ENCODE measurements around the gene THBS4.

Gene THBS4

DNA sequence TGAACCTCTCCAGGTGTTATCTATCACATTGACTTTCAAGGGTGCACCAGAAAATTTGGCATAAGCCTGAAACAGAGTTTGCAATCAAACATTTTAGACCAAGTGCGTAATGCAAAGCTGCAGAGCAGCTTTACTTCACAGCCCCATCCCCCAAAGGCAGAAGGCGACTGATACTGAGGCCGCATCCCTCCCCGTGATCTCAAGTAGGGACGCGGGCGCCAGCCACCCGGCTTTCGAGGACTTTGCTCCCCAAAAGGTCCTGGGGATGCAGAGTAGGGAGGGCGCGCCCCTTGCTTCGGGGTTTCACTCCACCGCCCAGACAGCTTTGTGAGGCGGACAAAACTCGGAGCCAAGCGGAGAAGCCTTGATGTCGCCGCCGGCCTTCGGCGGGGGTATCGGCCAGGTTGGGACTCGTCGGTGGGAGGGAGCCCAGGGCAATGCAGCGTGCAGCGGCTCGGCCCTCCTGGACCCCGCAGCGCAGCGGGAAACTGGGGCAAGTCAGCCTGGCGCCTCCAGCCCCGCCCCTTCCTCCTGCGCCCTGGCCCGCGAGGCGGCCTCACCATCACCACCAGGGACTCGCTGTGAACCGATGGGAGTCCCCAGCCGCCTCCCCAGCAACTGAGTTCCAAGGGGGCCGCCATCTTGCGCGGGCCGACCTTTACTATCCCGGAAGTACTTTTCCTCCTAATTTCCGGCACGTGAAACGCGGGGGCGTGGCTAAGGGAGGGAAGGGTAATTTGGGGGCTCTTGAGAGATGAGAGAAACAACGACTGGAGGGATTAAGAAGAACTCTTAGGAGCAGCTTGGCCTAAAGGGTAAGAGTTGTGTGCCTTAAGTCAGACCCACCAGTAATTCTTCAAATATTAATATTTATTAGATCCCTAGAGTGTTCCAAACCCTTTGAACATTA, 44.3 kb upstream of the THBS4 start, which contains the start of gene MTX3 (continued):
- TF ChIP-seq TRIM28 (IDR thresholded peaks at IDR 0.05; ENCODE audit: borderline replicate concordance, low read length) = no peak
- peak; percentile 75; the same call in 1 of the 2 replicates for TF ChIP-seq ZNF2 (tag by site-specific recombination; IDR thresholded peaks at IDR 0.05)
- TF ChIP-seq, protein P1, sequence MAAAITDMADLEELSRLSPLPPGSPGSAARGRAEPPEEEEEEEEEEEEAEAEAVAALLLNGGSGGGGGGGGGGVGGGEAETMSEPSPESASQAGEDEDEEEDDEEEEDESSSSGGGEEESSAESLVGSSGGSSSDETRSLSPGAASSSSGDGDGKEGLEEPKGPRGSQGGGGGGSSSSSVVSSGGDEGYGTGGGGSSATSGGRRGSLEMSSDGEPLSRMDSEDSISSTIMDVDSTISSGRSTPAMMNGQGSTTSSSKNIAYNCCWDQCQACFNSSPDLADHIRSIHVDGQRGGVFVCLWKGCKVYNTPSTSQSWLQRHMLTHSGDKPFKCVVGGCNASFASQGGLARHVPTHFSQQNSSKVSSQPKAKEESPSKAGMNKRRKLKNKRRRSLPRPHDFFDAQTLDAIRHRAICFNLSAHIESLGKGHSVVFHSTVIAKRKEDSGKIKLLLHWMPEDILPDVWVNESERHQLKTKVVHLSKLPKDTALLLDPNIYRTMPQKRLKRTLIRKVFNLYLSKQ (tag by site-specific recombination; IDR thresholded peaks at IDR 0.05; ENCODE audit: borderline replicate concordance) = no peak
- peak; percentile 94 for TF ChIP-seq YY1 (tag by site-specific recombination; IDR thresholded peaks at IDR 0.05)
- TF ChIP-seq WT1 (tag by site-specific recombination; IDR thresholded peaks at IDR 0.05) = 0 out of 2 replicates have a peak, but pooled peaks have one; percentile 5
- TF ChIP-seq ZNF837 (tag by site-specific recombination; IDR thresholded peaks at IDR 0.05) = no peak
- TF ChIP-seq YY2 (tag by site-specific recombination; IDR thresholded peaks at IDR 0.05) = peak; percentile 95
- peak; percentile 32; the same call in 1 of the 2 replicates for TF ChIP-seq GLIS1 (tag by site-specific recombination; IDR thresholded peaks at IDR 0.05)
- TF ChIP-seq ZFP41 (tag by site-specific recombination; IDR thresholded peaks at IDR 0.05; ENCODE audit: borderline replicate concordance) = no peak
- peak; percentile 69 for TF ChIP-seq SP3 (tag by site-specific recombination; IDR thresholded peaks at IDR 0.05)
- no peak for TF ChIP-seq OSR2 (tag by site-specific recombination; IDR thresholded peaks at IDR 0.05)
- TF ChIP-seq, protein P2, sequence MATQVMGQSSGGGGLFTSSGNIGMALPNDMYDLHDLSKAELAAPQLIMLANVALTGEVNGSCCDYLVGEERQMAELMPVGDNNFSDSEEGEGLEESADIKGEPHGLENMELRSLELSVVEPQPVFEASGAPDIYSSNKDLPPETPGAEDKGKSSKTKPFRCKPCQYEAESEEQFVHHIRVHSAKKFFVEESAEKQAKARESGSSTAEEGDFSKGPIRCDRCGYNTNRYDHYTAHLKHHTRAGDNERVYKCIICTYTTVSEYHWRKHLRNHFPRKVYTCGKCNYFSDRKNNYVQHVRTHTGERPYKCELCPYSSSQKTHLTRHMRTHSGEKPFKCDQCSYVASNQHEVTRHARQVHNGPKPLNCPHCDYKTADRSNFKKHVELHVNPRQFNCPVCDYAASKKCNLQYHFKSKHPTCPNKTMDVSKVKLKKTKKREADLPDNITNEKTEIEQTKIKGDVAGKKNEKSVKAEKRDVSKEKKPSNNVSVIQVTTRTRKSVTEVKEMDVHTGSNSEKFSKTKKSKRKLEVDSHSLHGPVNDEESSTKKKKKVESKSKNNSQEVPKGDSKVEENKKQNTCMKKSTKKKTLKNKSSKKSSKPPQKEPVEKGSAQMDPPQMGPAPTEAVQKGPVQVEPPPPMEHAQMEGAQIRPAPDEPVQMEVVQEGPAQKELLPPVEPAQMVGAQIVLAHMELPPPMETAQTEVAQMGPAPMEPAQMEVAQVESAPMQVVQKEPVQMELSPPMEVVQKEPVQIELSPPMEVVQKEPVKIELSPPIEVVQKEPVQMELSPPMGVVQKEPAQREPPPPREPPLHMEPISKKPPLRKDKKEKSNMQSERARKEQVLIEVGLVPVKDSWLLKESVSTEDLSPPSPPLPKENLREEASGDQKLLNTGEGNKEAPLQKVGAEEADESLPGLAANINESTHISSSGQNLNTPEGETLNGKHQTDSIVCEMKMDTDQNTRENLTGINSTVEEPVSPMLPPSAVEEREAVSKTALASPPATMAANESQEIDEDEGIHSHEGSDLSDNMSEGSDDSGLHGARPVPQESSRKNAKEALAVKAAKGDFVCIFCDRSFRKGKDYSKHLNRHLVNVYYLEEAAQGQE (tag by site-specific recombination; IDR thresholded peaks at IDR 0.05) = no peak; the same call in 1 of the 2 replicates
- TF ChIP-seq ZNF221 (tag by site-specific recombination; IDR thresholded peaks at IDR 0.05; ENCODE audit: borderline replicate concordance) = no peak
- peak; percentile 79 for TF ChIP-seq ZBTB48 (tag by site-specific recombination; IDR thresholded peaks at IDR 0.05)
- TF ChIP-seq, protein P3, sequence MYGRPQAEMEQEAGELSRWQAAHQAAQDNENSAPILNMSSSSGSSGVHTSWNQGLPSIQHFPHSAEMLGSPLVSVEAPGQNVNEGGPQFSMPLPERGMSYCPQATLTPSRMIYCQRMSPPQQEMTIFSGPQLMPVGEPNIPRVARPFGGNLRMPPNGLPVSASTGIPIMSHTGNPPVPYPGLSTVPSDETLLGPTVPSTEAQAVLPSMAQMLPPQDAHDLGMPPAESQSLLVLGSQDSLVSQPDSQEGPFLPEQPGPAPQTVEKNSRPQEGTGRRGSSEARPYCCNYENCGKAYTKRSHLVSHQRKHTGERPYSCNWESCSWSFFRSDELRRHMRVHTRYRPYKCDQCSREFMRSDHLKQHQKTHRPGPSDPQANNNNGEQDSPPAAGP (tag by site-specific recombination; IDR thresholded peaks at IDR 0.05) = 0 out of 2 replicates have a peak, but pooled peaks have one; percentile 54
- TF ChIP-seq ZNF600 (tag by site-specific recombination; IDR thresholded peaks at IDR 0.05) = 0 out of 2 replicates have a peak, but pooled peaks have one; percentile 42
- TF ChIP-seq ZNF433 (tag by site-specific recombination; IDR thresholded peaks at IDR 0.05; ENCODE audit: low read depth) = no peak
- no peak for TF ChIP-seq KLF8 (tag by site-specific recombination; IDR thresholded peaks at IDR 0.05)
- TF ChIP-seq ZBTB8A (tag by site-specific recombination; IDR thresholded peaks at IDR 0.05) = peak; percentile 58; the same call in 1 of the 2 replicates
- peak; percentile 27; the same call in 1 of the 2 replicates for TF ChIP-seq ZNF777 (tag by site-specific recombination; IDR thresholded peaks at IDR 0.05; ENCODE audit: borderline replicate concordance)
- TF ChIP-seq ZNF202 (tag by site-specific recombination; IDR thresholded peaks at IDR 0.05; ENCODE audit: borderline replicate concordance) = no peak
- no peak for TF ChIP-seq ZNF510 (tag by site-specific recombination; IDR thresholded peaks at IDR 0.05; ENCODE audit: insufficient replicate concordance)
- TF ChIP-seq GFI1B (tag by site-specific recombination; IDR thresholded peaks at IDR 0.05) = no peak
- TF ChIP-seq, protein P4, sequence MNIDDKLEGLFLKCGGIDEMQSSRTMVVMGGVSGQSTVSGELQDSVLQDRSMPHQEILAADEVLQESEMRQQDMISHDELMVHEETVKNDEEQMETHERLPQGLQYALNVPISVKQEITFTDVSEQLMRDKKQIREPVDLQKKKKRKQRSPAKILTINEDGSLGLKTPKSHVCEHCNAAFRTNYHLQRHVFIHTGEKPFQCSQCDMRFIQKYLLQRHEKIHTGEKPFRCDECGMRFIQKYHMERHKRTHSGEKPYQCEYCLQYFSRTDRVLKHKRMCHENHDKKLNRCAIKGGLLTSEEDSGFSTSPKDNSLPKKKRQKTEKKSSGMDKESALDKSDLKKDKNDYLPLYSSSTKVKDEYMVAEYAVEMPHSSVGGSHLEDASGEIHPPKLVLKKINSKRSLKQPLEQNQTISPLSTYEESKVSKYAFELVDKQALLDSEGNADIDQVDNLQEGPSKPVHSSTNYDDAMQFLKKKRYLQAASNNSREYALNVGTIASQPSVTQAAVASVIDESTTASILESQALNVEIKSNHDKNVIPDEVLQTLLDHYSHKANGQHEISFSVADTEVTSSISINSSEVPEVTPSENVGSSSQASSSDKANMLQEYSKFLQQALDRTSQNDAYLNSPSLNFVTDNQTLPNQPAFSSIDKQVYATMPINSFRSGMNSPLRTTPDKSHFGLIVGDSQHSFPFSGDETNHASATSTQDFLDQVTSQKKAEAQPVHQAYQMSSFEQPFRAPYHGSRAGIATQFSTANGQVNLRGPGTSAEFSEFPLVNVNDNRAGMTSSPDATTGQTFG (tag by site-specific recombination; IDR thresholded peaks at IDR 0.05; ENCODE audit: borderline replicate concordance) = no peak
- peak; percentile 72; the same call in 1 of the 2 replicates for TF ChIP-seq ZNF324 (tag by site-specific recombination; IDR thresholded peaks at IDR 0.05)
- TF ChIP-seq ZNF416 (tag by site-specific recombination; IDR thresholded peaks at IDR 0.05) = no peak
- TF ChIP-seq, protein P5, sequence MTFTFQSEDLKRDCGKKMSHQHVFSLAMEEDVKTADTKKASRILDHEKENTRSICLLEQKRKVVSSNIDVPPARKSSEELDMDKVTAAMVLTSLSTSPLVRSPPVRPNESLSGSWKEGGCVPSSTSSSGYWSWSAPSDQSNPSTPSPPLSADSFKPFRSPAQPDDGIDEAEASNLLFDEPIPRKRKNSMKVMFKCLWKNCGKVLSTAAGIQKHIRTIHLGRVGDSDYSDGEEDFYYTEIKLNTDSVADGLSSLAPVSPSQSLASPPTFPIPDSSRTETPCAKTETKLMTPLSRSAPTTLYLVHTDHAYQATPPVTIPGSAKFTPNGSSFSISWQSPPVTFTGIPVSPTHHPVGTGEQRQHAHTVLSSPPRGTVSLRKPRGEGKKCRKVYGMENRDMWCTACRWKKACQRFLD (tag by site-specific recombination; IDR thresholded peaks at IDR 0.05) = no peak
- TF ChIP-seq ZNF121 (tag by site-specific recombination; IDR thresholded peaks at IDR 0.05) = peak; percentile 78
- no peak for TF ChIP-seq ZNF530 (tag by site-specific recombination; IDR thresholded peaks at IDR 0.05; ENCODE audit: low read depth)
- no peak for TF ChIP-seq ZNF544 (tag by site-specific recombination; IDR thresholded peaks at IDR 0.05)

Data from HEK293 (cell line).